ENCODE data around the gene DTX2.
"Not testable (repeated sequence)": the region's sequence is repeated elsewhere in the genome, so short reads cannot be mapped to it uniquely, and the experiment has no call there.

Gene DTX2

GRCh38 chr7:76460767-76461166 lies 742 bp upstream of the DTX2 start:
- not testable (repeated sequence) for H3K9me3 ChIP-seq; H3K4me3 ChIP-seq (ENCODE audit: low read depth in 1 of 2, low read length in 1 of 2); H3K27me3 ChIP-seq; H3K4me1 ChIP-seq (ENCODE audit: control insufficient read depth in 1 of 2, insufficient read depth in 1 of 2, low read depth in 1 of 2, low read length in 1 of 2); H3K36me3 ChIP-seq; H3K27ac ChIP-seq

GRCh38 chr7:76462271-76462882 lies 868 bp downstream of the DTX2 start:
- H3K4me3 ChIP-seq (ENCODE audit: low read depth in 1 of 2, low read length in 1 of 2); H3K4me1 ChIP-seq (ENCODE audit: control insufficient read depth in 1 of 2, insufficient read depth in 1 of 2, low read depth in 1 of 2, low read length in 1 of 2); H3K27me3 ChIP-seq; H3K27ac ChIP-seq; H3K9me3 ChIP-seq: not testable (repeated sequence)
- peaks cover 12% of the 10 kb centered on the region for H3K36me3 ChIP-seq

- H3K4me1 ChIP-seq (ENCODE audit: control insufficient read depth in 1 of 2, insufficient read depth in 1 of 2, low read depth in 1 of 2, low read length in 1 of 2): not testable (repeated sequence)
- H3K36me3 ChIP-seq: peaks cover 15% of the 10 kb centered on the region
These were observed 3.5 kb downstream of the DTX2 start for GRCh38 chr7:76464959-76465358.

GRCh38 chr7:76465950-76466349 lies 4.4 kb downstream of the DTX2 start:
- H3K9me3 ChIP-seq; H3K27ac ChIP-seq; H3K4me1 ChIP-seq (ENCODE audit: control insufficient read depth in 1 of 2, insufficient read depth in 1 of 2, low read depth in 1 of 2, low read length in 1 of 2); H3K27me3 ChIP-seq; H3K4me3 ChIP-seq (ENCODE audit: low read depth in 1 of 2, low read length in 1 of 2): not testable (repeated sequence)
- peaks cover 15% of the 10 kb centered on the region for H3K36me3 ChIP-seq

More at GRCh38 chr7:76464959-76465358, 3.5 kb downstream of the DTX2 start:
- not testable (repeated sequence) for H3K27ac ChIP-seq; H3K27me3 ChIP-seq; H3K4me3 ChIP-seq (ENCODE audit: low read depth in 1 of 2, low read length in 1 of 2); H3K9me3 ChIP-seq

- not testable (repeated sequence) for H3K27me3 ChIP-seq; H3K4me1 ChIP-seq (ENCODE audit: control insufficient read depth in 1 of 2, insufficient read depth in 1 of 2, low read depth in 1 of 2, low read length in 1 of 2); H3K4me3 ChIP-seq (ENCODE audit: low read depth in 1 of 2, low read length in 1 of 2); H3K27ac ChIP-seq; H3K9me3 ChIP-seq
- H3K36me3 ChIP-seq: peaks cover 25% of the 10 kb centered on the region
These were observed 6.4 kb downstream of the DTX2 start for GRCh38 chr7:76467743-76468404.

GRCh38 chr7:76471556-76472221 lies 10.2 kb downstream of the DTX2 start:
- H3K27ac ChIP-seq; H3K27me3 ChIP-seq; H3K4me3 ChIP-seq (ENCODE audit: low read depth in 1 of 2, low read length in 1 of 2); H3K4me1 ChIP-seq (ENCODE audit: control insufficient read depth in 1 of 2, insufficient read depth in 1 of 2, low read depth in 1 of 2, low read length in 1 of 2); H3K9me3 ChIP-seq: not testable (repeated sequence)
- peaks cover 19% of the 10 kb centered on the region for H3K36me3 ChIP-seq

- H3K27me3 ChIP-seq; H3K9me3 ChIP-seq; H3K4me1 ChIP-seq (ENCODE audit: control insufficient read depth in 1 of 2, insufficient read depth in 1 of 2, low read depth in 1 of 2, low read length in 1 of 2); H3K27ac ChIP-seq; H3K4me3 ChIP-seq (ENCODE audit: low read depth in 1 of 2, low read length in 1 of 2): not testable (repeated sequence)
- peaks cover 13% of the 10 kb centered on the region for H3K36me3 ChIP-seq
These were observed 11.6 kb downstream of the DTX2 start for GRCh38 chr7:76473097-76473496.

- peaks cover 23% of the 10 kb centered on the region for H3K36me3 ChIP-seq
- not testable (repeated sequence) for H3K4me3 ChIP-seq (ENCODE audit: low read depth in 1 of 2, low read length in 1 of 2); H3K4me1 ChIP-seq (ENCODE audit: control insufficient read depth in 1 of 2, insufficient read depth in 1 of 2, low read depth in 1 of 2, low read length in 1 of 2); H3K27ac ChIP-seq; H3K27me3 ChIP-seq; H3K9me3 ChIP-seq
These were observed 14.8 kb downstream of the DTX2 start for GRCh38 chr7:76476280-76476679.

GRCh38 chr7:76476742-76477474 lies 15.4 kb downstream of the DTX2 start:
- H3K27ac ChIP-seq; H3K27me3 ChIP-seq; H3K4me3 ChIP-seq (ENCODE audit: low read depth in 1 of 2, low read length in 1 of 2); H3K4me1 ChIP-seq (ENCODE audit: control insufficient read depth in 1 of 2, insufficient read depth in 1 of 2, low read depth in 1 of 2, low read length in 1 of 2); H3K9me3 ChIP-seq: not testable (repeated sequence)
- H3K36me3 ChIP-seq: peaks cover 22% of the 10 kb centered on the region

- not testable (repeated sequence) for H3K27me3 ChIP-seq; H3K9me3 ChIP-seq; H3K4me1 ChIP-seq (ENCODE audit: control insufficient read depth in 1 of 2, insufficient read depth in 1 of 2, low read depth in 1 of 2, low read length in 1 of 2); H3K27ac ChIP-seq; H3K4me3 ChIP-seq (ENCODE audit: low read depth in 1 of 2, low read length in 1 of 2)
- peaks cover 39% of the 10 kb centered on the region for H3K36me3 ChIP-seq
These were observed 18.1 kb downstream of the DTX2 start for GRCh38 chr7:76479628-76480027.

- H3K27ac ChIP-seq; H3K9me3 ChIP-seq; H3K4me1 ChIP-seq (ENCODE audit: control insufficient read depth in 1 of 2, insufficient read depth in 1 of 2, low read depth in 1 of 2, low read length in 1 of 2); H3K4me3 ChIP-seq (ENCODE audit: low read depth in 1 of 2, low read length in 1 of 2); H3K27me3 ChIP-seq: not testable (repeated sequence)
- H3K36me3 ChIP-seq: peaks cover 39% of the 10 kb centered on the region
These were observed 19.1 kb downstream of the DTX2 start for GRCh38 chr7:76480403-76481253.

GRCh38 chr7:76482660-76483059 lies 21.2 kb downstream of the DTX2 start:
- peaks cover 39% of the 10 kb centered on the region for H3K36me3 ChIP-seq
- not testable (repeated sequence) for H3K27ac ChIP-seq; H3K9me3 ChIP-seq; H3K4me1 ChIP-seq (ENCODE audit: control insufficient read depth in 1 of 2, insufficient read depth in 1 of 2, low read depth in 1 of 2, low read length in 1 of 2); H3K4me3 ChIP-seq (ENCODE audit: low read depth in 1 of 2, low read length in 1 of 2); H3K27me3 ChIP-seq

GRCh38 chr7:76483081-76483480 lies 21.6 kb downstream of the DTX2 start:
- not testable (repeated sequence) for H3K27me3 ChIP-seq; H3K4me1 ChIP-seq (ENCODE audit: control insufficient read depth in 1 of 2, insufficient read depth in 1 of 2, low read depth in 1 of 2, low read length in 1 of 2); H3K4me3 ChIP-seq (ENCODE audit: low read depth in 1 of 2, low read length in 1 of 2); H3K9me3 ChIP-seq; H3K27ac ChIP-seq
- H3K36me3 ChIP-seq: peaks cover 39% of the 10 kb centered on the region
